Stimulated activated CD4-positive, alpha-beta T cell treated with anti-CD3 and anti-CD28 coated beads, Interleukin-12 subunit alpha, Interleukin-12 subunit beta, amount 100 ng/mL, for 48 hours (primary cell): ENCODE measurements around the gene CREBBP.
A peak's percentile ranks its signal among the peaks of the same experiment; 100 is the strongest.

Experiments
- DNase-seq, 3 donors: peaks; one replicate each; pipeline ENCODE4 v3.0.0-alpha.2; 2020; ENCODE audit warnings: low read depth in 2 of 3, low spot score in 1 of 3

The CREBBP gene

GRCh38 chr16:3879887-3880564, 487 bp downstream of the CREBBP start:
- peak in 2 of 3 donors; percentile 34 to 61 for DNase-seq

- DNase-seq = peak in 1 of 3 donors; percentile 12
Observed at GRCh38 chr16:3879258-3879886, 1.1 kb downstream of the CREBBP start.

DNA sequence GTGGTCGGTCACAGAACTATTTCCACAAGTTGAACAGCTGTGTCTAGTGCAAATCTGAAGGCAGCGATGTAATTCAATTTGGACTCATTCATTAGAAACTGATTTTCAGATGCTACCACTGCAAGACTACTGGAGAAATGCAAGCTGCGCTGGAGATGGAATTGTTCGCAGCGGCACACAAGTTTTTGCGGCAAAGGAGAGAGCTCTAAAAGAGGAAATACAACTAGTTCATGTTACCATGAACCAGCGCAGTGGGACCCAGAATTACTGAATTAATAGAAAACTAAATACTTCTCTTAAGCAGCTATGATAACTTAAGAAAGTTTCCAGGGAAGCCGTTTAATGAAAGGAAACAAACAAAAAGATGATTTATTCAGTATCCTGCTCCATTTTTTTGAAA, 1.9 kb downstream of the CREBBP start:
- no peak for DNase-seq

GRCh38 chr16:3876695-3877094, 3.8 kb downstream of the CREBBP start:
- DNase-seq = no peak

DNA sequence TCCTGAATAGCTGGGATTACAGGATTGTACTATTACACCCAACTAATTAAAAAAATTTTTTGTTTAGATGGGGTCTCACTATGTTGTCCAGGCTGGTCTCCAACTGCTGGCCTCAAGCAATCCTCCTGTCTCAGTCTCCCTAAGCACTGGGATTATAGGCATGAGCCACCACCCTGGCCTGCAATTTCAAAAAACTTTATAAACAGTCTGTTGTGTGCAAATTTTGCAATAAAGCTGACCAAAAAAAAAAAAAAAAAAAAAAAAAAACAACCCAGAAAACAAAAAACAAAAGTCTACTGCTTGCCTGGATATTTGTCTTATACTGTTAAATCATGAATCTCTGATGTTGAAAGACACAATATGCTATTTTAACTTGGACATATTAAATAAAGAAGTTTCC, 4.4 kb downstream of the CREBBP start:
- DNase-seq = no peak

- DNase-seq = no peak
Observed at GRCh38 chr16:3874794-3875692, 5.5 kb downstream of the CREBBP start.

DNA sequence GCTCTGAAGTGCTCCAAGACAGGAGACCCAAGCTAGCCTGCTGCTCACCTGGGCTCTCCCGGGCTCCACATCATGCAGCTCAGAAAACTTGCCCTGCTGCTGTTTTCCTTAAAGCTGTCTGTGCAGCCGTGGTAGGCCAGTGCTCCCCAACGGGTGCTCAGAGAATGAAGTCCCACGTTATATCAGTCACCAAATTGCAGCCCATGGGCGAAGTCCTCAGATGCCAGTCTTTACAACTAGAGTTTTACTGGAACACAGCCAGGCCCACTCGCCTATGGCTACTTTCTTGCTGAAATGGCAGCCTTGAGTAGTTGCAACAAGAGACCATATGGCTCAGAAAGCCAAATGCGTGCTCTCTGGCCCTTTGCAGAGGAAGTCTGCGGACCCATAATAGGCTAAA, 6.3 kb downstream of the CREBBP start:
- DNase-seq = no peak

GRCh38 chr16:3873482-3874173, 6.9 kb downstream of the CREBBP start:
- DNase-seq = no peak

DNA sequence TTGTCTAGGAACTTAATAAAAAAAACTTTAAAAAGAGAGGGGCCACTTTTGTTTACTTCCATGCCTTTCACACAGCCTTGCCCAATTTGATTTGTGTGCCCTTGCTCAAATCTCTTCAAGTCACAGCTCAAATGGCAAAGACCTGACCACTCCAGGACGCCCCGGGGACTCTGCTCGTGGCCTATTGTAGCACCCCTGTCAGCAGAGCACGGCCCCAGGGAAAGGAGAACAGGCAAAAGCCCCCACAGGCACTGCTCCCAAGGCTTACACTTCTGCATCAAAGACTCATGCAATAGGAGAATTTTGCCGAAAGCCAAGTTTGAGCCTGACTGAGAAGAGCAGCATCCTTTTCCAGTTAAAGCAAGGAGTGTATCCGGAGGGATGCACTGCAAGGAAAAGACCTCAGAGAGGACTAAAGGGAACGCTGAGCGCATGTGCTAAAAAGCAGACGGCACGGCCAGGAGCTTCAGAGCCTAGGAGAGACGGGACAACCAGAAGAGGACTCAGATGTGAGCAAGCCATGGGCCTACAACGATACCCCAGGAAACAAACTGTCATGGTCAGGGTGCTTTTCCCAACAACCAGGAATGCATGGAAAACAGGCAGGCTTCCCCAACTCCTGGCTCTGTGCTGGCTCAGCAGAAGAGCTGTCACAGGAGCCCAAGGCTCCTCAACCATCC, 8.2 kb downstream of the CREBBP start:
- no peak for DNase-seq

DNA sequence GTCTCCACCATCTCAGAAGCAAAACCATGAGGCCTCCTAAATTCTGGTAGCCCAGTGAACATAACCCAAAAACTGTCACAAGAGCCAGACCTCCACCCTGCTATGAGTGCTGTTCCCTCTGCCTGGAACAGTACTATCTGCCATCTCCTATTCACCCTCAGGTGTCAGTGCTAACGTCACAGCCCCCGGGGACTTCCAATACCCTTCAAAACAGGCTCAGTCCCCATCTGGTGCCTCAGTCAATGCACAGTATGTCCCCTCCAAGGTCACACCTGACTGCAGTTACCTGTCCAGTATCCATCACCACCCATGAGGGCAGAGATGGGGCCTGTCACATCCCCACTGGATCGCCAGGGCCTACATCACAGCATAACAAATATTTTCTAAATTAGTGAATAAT, 11.5 kb downstream of the CREBBP start:
- DNase-seq = no peak

DNA sequence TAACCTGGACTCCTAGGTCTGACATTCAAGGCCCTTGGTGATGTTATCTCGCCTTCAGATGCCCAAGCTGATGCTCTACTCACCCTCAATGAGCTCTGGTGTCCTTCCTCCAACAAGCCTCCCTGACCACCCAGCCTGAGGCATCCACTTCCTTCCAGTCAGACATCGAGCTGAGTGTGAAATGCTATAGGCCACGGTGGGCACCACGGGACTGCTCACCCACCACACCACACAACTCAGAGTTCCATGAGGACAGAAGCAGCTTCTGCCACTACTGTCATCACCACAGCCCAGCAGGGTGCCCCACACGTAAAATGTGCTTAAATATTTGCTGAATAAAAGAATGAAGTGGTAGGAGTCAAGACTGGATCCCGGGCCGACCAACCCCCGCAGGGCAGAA, 12.0 kb downstream of the CREBBP start:
- no peak for DNase-seq

GRCh38 chr16:3866703-3867431, 13.6 kb downstream of the CREBBP start:
- no peak for DNase-seq

DNA sequence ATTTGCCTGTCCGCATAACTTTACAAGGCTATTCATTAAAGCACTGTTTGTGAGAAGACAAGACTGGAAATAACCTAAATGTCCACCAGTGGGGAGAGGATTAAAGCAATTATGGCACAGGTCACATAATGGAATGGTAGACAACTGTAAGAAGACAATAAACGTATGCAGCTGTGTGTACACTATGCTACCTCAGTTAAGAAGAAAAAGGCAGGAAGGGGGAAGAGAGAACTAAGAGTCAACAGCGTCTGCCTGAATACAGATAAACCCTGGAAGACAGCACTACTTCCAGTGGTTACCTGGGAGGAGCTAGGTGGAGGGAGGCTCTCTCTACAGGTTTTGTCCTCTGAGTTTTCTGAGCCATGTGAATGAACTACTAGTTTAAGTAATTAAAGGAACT, 15.3 kb downstream of the CREBBP start:
- DNase-seq = no peak

DNA sequence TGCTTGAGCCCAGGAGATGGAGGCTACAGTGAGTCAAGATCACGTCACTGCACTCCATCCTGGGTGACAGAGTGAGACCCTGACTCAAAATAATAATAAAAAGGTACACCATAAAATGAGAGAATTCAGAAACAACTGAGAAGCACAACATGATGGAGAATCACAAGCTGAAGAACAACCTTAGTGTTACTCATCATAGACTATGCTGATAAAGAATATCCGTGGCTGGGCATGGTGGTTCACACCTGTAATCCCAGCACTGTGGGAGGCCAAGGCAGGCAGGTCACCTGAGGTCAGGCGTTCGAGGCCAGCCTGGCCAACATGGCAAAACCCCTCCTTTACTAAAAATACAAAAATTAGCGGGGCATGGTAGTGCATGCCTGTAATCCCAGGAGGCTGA, 16.0 kb downstream of the CREBBP start:
- no peak for DNase-seq

GRCh38 chr16:3863587-3863986, 16.9 kb downstream of the CREBBP start:
- no peak for DNase-seq

- no peak for DNase-seq
Observed at GRCh38 chr16:3861808-3862451, 18.6 kb downstream of the CREBBP start.

DNA sequence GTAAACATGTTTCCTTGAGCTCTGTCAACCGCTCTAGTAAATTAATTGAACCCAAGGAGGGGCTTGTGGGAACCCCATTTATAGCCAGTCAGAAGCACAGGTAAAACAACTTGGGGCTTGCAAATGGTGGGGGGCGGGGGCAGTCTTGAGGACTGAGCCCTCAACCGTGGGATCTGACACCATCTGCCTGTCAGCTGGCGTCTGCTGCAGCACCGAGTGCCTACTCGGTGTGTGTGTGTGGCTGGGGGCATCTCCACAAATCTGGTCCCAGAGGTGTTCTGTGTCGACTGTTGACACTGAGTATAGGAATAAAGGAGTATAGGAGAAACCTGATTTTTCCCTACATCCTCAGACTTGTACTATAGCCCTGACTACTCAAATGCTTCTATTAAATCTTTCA, 20.6 kb downstream of the CREBBP start:
- no peak for DNase-seq

- DNase-seq = no peak
Observed at GRCh38 chr16:3858801-3859200, 21.7 kb downstream of the CREBBP start.

DNA sequence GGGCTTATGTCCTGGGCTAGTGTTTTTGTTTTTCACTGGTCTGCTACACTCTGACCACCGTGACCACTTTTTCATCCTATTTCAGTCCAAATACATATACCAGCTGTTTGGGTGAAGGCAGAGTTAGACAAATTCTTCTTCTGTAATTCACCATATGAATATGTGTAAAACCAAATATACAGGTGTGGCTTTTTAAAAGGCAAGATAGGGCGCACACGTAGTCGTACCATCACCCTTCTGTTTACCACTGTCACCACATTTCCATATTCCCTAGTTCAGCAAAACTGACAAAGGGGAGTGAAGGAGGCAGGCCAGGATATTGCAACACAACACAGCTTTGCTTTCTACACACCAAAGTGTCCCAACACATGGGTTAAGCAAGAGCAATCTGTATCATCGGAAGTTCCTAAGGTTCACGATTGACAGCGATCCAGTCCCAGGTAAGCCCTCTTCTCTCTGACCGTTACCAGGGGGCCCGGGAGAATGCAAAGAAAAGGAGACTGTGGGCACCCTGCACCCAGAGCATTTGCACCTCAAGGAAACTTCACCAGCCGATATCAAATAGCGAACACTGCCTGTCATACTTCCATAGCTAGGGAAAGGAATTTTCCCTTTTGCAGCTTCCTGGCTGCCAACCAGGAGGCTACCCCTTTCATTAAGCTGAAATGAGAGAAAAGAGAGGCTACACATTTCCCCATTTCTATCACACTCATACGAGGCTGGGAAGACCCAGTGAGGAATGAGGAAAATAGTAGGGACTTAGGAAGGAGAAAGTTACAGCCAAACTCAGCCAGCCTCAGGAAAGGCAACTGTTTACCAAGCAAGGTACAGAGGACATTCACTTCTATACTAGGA, 23.1 kb downstream of the CREBBP start:
- no peak for DNase-seq
